Measurements from ENCODE around the gene FAM13A.

Gene FAM13A

GRCh38 chr4:88796545-88796944 is 260.4 kb downstream of the FAM13A start:
- Histone ChIP-seq H3K36me3 (ENCODE audit: control insufficient read depth, insufficient read depth, low read length) (no peaks in the 10 kb centered on the region), H3K4me3 (ENCODE audit: low read depth, low read length) (no peak overlapping the region), H3K27me3 (ENCODE audit: control insufficient read depth, insufficient read depth, low read length) (no peaks in the 10 kb centered on the region), H3K79me2 (peaks cover 14% of the 10 kb centered on the region), H2AFZ (no peak overlapping the region), H3K4me1 (peaks cover 4% of the 10 kb centered on the region), H3K9ac (no peak overlapping the region), H3K27ac (no peak overlapping the region), H3K4me2 (ENCODE audit: low read length) (no peak overlapping the region), H3K9me3 (ENCODE audit: control insufficient read depth, low read length) (no peaks in the 10 kb centered on the region)
- TF ChIP-seq, protein P1, sequence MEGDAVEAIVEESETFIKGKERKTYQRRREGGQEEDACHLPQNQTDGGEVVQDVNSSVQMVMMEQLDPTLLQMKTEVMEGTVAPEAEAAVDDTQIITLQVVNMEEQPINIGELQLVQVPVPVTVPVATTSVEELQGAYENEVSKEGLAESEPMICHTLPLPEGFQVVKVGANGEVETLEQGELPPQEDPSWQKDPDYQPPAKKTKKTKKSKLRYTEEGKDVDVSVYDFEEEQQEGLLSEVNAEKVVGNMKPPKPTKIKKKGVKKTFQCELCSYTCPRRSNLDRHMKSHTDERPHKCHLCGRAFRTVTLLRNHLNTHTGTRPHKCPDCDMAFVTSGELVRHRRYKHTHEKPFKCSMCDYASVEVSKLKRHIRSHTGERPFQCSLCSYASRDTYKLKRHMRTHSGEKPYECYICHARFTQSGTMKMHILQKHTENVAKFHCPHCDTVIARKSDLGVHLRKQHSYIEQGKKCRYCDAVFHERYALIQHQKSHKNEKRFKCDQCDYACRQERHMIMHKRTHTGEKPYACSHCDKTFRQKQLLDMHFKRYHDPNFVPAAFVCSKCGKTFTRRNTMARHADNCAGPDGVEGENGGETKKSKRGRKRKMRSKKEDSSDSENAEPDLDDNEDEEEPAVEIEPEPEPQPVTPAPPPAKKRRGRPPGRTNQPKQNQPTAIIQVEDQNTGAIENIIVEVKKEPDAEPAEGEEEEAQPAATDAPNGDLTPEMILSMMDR (IDR thresholded peaks at IDR 0.05), result no peak

DNA sequence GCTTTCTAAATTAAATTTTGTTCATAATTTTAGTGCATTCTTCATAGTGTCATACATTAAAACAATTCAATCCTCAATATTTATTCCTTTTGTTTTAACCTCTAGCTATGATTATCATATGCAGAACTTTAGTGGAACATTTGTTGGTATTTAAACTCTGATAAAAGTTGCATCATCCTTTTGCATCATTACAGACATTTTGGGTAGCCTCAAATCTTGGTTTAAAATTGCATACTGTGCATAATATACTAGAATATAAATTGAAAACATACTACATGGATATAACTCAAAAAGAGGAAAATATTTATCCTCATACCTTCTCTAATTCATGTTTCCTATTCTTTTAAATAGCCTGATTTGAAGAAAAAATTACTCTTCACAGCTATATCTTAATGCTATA is 262.0 kb downstream of the FAM13A start:
- H3K4me3 ChIP-seq (ENCODE audit: low read depth, low read length), result no peak overlapping the region
- H3K4me1 ChIP-seq, result peaks cover 2% of the 10 kb centered on the region
- no peaks in the 10 kb centered on the region for H3K36me3 ChIP-seq (ENCODE audit: control insufficient read depth, insufficient read depth, low read length)
- H3K27ac ChIP-seq, result no peak overlapping the region
- no peak overlapping the region for H3K9ac ChIP-seq
- no peaks in the 10 kb centered on the region for H3K9me3 ChIP-seq (ENCODE audit: control insufficient read depth, low read length)
- TF ChIP-seq, protein P1 (IDR thresholded peaks at IDR 0.05), result no peak
- H3K4me2 ChIP-seq (ENCODE audit: low read length), result no peak overlapping the region
- H3K79me2 ChIP-seq, result peaks cover 14% of the 10 kb centered on the region
- no peaks in the 10 kb centered on the region for H3K27me3 ChIP-seq (ENCODE audit: control insufficient read depth, insufficient read depth, low read length)
- no peak overlapping the region for H2AFZ ChIP-seq

DNA sequence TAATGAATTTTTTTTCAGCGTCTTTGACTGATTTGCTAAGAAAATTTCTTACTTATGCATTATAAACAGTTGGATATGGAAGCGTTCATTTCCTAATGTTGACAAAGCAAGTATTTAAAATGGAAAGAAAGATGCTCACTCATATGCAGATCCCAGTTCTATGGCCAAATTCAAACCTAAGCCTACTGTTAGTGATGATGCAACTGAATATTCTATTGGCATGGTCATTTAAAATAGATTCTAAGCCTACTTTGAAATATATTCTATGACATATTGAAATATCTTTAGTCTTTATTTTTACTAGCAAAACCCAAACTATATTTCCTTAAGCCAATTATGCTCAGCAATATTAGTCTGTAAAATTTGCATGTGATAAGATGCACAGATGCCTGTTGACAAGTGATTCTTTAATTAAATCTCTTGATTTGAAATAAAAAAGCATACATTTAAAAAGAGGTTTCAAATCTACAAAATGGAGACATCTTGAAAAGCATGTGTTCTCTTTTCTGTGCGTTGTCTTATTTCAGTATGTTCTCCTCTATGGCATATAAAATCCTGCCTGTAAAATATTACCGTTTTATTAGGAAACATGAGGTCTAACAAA is 262.8 kb downstream of the FAM13A start:
- no peak overlapping the region for H3K4me2 ChIP-seq (ENCODE audit: low read length)
- no peaks in the 10 kb centered on the region for H3K27me3 ChIP-seq (ENCODE audit: control insufficient read depth, insufficient read depth, low read length)
- peaks cover 2% of the 10 kb centered on the region for H3K4me1 ChIP-seq
- no peak overlapping the region for H2AFZ ChIP-seq
- no peaks in the 10 kb centered on the region for H3K36me3 ChIP-seq (ENCODE audit: control insufficient read depth, insufficient read depth, low read length)
- H3K9me3 ChIP-seq (ENCODE audit: control insufficient read depth, low read length), result no peaks in the 10 kb centered on the region
- peaks cover 11% of the 10 kb centered on the region for H3K79me2 ChIP-seq
- H3K27ac ChIP-seq, result no peak overlapping the region
- TF ChIP-seq, protein P1 (IDR thresholded peaks at IDR 0.05), result no peak
- H3K4me3 ChIP-seq (ENCODE audit: low read depth, low read length), result no peak overlapping the region
- H3K9ac ChIP-seq, result no peak overlapping the region

- H3K79me2 ChIP-seq, result peaks cover 10% of the 10 kb centered on the region
- no peak overlapping the region for H3K4me3 ChIP-seq (ENCODE audit: low read depth, low read length)
- no peaks in the 10 kb centered on the region for H3K36me3 ChIP-seq (ENCODE audit: control insufficient read depth, insufficient read depth, low read length)
- H3K9me3 ChIP-seq (ENCODE audit: control insufficient read depth, low read length), result no peaks in the 10 kb centered on the region
- peaks cover 2% of the 10 kb centered on the region for H3K4me1 ChIP-seq
- H3K27me3 ChIP-seq (ENCODE audit: control insufficient read depth, insufficient read depth, low read length), result no peaks in the 10 kb centered on the region
- no peak overlapping the region for H3K4me2 ChIP-seq (ENCODE audit: low read length)
- TF ChIP-seq, protein P1 (IDR thresholded peaks at IDR 0.05), result no peak
- no peak overlapping the region for H3K9ac ChIP-seq
- H3K27ac ChIP-seq, result no peak overlapping the region
- no peak overlapping the region for H2AFZ ChIP-seq
Observed at GRCh38 chr4:88793475-88793874, 263.5 kb downstream of the FAM13A start.

DNA sequence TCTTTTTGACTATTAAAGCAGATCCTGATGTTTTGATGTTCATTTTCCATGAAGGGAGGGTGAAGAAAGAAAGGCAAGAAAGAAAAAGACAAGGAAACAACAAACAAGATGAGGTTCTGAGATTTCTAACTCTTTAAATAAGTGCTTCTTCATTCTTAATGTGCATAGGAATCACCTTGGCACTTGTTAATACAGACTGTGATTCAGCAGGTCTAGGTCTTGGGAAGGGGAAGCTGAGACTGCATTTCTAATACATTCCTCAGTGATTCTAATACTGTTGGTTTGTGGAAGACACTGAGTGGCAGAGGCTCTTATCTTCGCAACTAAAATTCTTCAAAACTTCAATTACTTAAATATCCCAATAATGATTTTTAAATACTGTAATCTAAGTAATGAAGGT is 264.2 kb downstream of the FAM13A start:
- H3K27me3 ChIP-seq (ENCODE audit: control insufficient read depth, insufficient read depth, low read length), result no peaks in the 10 kb centered on the region
- H3K79me2 ChIP-seq, result peaks cover 6% of the 10 kb centered on the region
- TF ChIP-seq, protein P1 (IDR thresholded peaks at IDR 0.05), result no peak
- H3K27ac ChIP-seq, result peak overlapping the region; percentile 24
- H3K4me3 ChIP-seq (ENCODE audit: low read depth, low read length), result no peak overlapping the region
- no peak overlapping the region for H2AFZ ChIP-seq
- no peak overlapping the region for H3K9ac ChIP-seq
- no peak overlapping the region for H3K4me2 ChIP-seq (ENCODE audit: low read length)
- H3K36me3 ChIP-seq (ENCODE audit: control insufficient read depth, insufficient read depth, low read length), result no peaks in the 10 kb centered on the region
- H3K4me1 ChIP-seq, result peaks cover 2% of the 10 kb centered on the region
- H3K9me3 ChIP-seq (ENCODE audit: control insufficient read depth, low read length), result no peaks in the 10 kb centered on the region
